Progenitor cell of endocrine pancreas (in vitro differentiated cells): ENCODE measurements around the gene DNER. TPM values are rescaled to one million over a fixed set of nuclear protein-coding genes. Genes with fewer than 3 reads are reported as not detected.

ENCODE experiments used
- DNase-seq: peaks from one replicate; pipeline ENCODE4 v3.0.0; 2021; ENCODE audit warnings: low spot score; ENCODE audit not compliant: unreplicated experiment
- H3K27ac Mint-ChIP-seq: 2 replicates; pipeline ENCODE4 v1.8.0; 2021; ENCODE audit warnings: mild to moderate bottlenecking, moderate library complexity, mixed read lengths
- H3K27me3 Mint-ChIP-seq: 2 replicates; pipeline ENCODE4 v1.8.0; 2021; ENCODE audit warnings: mixed read lengths
- H3K36me3 Mint-ChIP-seq: 2 replicates; pipeline ENCODE4 v1.8.0; 2022; ENCODE audit warnings: mixed read lengths; ENCODE audit not compliant: insufficient read depth
- H3K4me1 Mint-ChIP-seq: 2 replicates; pipeline ENCODE4 v1.8.0; 2021; ENCODE audit warnings: low read depth, mixed read lengths
- H3K4me3 Mint-ChIP-seq: 2 replicates; pipeline ENCODE4 v1.8.0; 2021; ENCODE audit warnings: low read depth, mild to moderate bottlenecking, moderate library complexity, mixed read lengths
- H3K9me3 Mint-ChIP-seq: 2 replicates; pipeline ENCODE4 v1.8.0; 2021; ENCODE audit warnings: low read depth, mixed read lengths
- CTCF ChIP-seq: fragments of 200-600 bp; sonication (generic); IDR thresholded peaks from one replicate; pipeline ENCODE4 v1.5.0; 2021; ENCODE audit warnings: antibody characterized with exemption, mild to moderate bottlenecking; ENCODE audit not compliant: unreplicated experiment
- total RNA-seq: library from RNA; stranded (reverse); gene quantifications from 2 replicates; pipeline ENCODE4 v1.2.1, GENCODE V29; 2021

Gene DNER
- total RNA-seq, 1 donor from 2014 or later = 0.91 TPM

- H3K27ac Mint-ChIP-seq = no peak overlapping the region
Observed at GRCh38 chr2:229646186-229646723, 68.1 kb downstream of the DNER start.

GRCh38 chr2:229642371-229642770 lies 72.0 kb downstream of the DNER start:
- H3K4me3 Mint-ChIP-seq = no peak overlapping the region
- H3K36me3 Mint-ChIP-seq = no peaks in the 10 kb centered on the region
- no peak for DNase-seq
- H3K27ac Mint-ChIP-seq = no peak overlapping the region
- H3K4me1 Mint-ChIP-seq = no peaks in the 10 kb centered on the region
- no peaks in the 10 kb centered on the region for H3K27me3 Mint-ChIP-seq
- no peaks in the 10 kb centered on the region for H3K9me3 Mint-ChIP-seq
- TF ChIP-seq CTCF = no peak

More at GRCh38 chr2:229646186-229646723, 68.1 kb downstream of the DNER start:
- Mint-ChIP-seq H3K27me3 (no peaks in the 10 kb centered on the region), H3K36me3 (no peaks in the 10 kb centered on the region), H3K4me3 (no peak overlapping the region), H3K9me3 (no peaks in the 10 kb centered on the region), H3K4me1 (no peaks in the 10 kb centered on the region)
- DNase-seq = no peak
- no peak for TF ChIP-seq CTCF

GRCh38 chr2:229641676-229642075 lies 72.7 kb downstream of the DNER start:
- Mint-ChIP-seq H3K27me3 (no peaks in the 10 kb centered on the region), H3K36me3 (no peaks in the 10 kb centered on the region), H3K4me1 (no peaks in the 10 kb centered on the region), H3K9me3 (no peaks in the 10 kb centered on the region), H3K4me3 (no peak overlapping the region), H3K27ac (no peak overlapping the region)
- no peak for DNase-seq
- peak; percentile 15 for TF ChIP-seq CTCF

GRCh38 chr2:229640636-229641035 lies 73.7 kb downstream of the DNER start:
- Mint-ChIP-seq H3K9me3 (no peaks in the 10 kb centered on the region), H3K4me1 (no peaks in the 10 kb centered on the region), H3K36me3 (no peaks in the 10 kb centered on the region)

GRCh38 chr2:229636571-229636970 lies 77.8 kb downstream of the DNER start:
- TF ChIP-seq CTCF = no peak
- H3K9me3 Mint-ChIP-seq = no peaks in the 10 kb centered on the region
- H3K4me1 Mint-ChIP-seq = no peaks in the 10 kb centered on the region
- DNase-seq = no peak
- no peak overlapping the region for H3K4me3 Mint-ChIP-seq
- no peaks in the 10 kb centered on the region for H3K36me3 Mint-ChIP-seq
- H3K27ac Mint-ChIP-seq = no peak overlapping the region
- peaks cover 10% of the 10 kb centered on the region for H3K27me3 Mint-ChIP-seq

More at GRCh38 chr2:229640636-229641035, 73.7 kb downstream of the DNER start:
- no peak for TF ChIP-seq CTCF
- Mint-ChIP-seq H3K27ac (no peak overlapping the region), H3K27me3 (no peaks in the 10 kb centered on the region), H3K4me3 (no peak overlapping the region)
- DNase-seq = no peak
